Endothelial cell of umbilical vein (primary cell): ENCODE data around the gene ZNF219.

Source experiments
- CTCF ChIP-seq, 2 donors: IDR thresholded peaks; 1 replicate in 1 of 2; 2 replicates in 1 of 2; pipeline ENCODE4 v1.5.1; 2011; ENCODE audit warnings: low read length in 2 of 2, mild to moderate bottlenecking in 2 of 2, moderate library complexity in 2 of 2, control low read depth in 1 of 2, inconsistent platforms in 1 of 2, low read depth in 1 of 2; ENCODE audit not compliant: insufficient read depth in 1 of 2; ENCODE audit errors: extremely low read depth in 1 of 2
- EZH2 ChIP-seq: IDR thresholded peaks from 2 replicates; pipeline ENCODE4 v1.6.1; 2012; ENCODE audit warnings: borderline replicate concordance, low read depth, mild to moderate bottlenecking, moderate library complexity, low read length, inconsistent platforms; ENCODE audit not compliant: severe bottlenecking
- GATA2 ChIP-seq: IDR thresholded peaks from 2 replicates; pipeline ENCODE4 v1.7.0; 2011; ENCODE audit warnings: low read depth, mild to moderate bottlenecking, moderate library complexity, mixed read lengths, low read length; ENCODE audit not compliant: insufficient read length, insufficient read depth
- JUN ChIP-seq: IDR thresholded peaks from 2 replicates; pipeline ENCODE4 v1.6.1; 2011; ENCODE audit warnings: borderline replicate concordance, low read depth; ENCODE audit not compliant: insufficient read length, insufficient read depth
- MAX ChIP-seq: IDR thresholded peaks from 2 replicates; pipeline ENCODE4 v1.6.1; 2011; ENCODE audit not compliant: insufficient read depth, insufficient read length
- MYC ChIP-seq: IDR thresholded peaks from one replicate; pipeline ENCODE4 v1.6.1; 2011; ENCODE audit warnings: mild to moderate bottlenecking, low read depth, low read length
- POLR2A ChIP-seq: IDR thresholded peaks from 2 replicates; pipeline ENCODE4 v1.6.1; 2012; ENCODE audit warnings: low read depth, mild to moderate bottlenecking, control low read depth, low read length
- POLR2AphosphoS5 ChIP-seq: IDR thresholded peaks from 2 replicates; pipeline ENCODE4 v1.6.1; 2012; ENCODE audit warnings: low read depth, mild to moderate bottlenecking, control low read depth, low read length, moderate library complexity; ENCODE audit not compliant: insufficient read depth

GRCh38 chr14:21072031-21072473, 26.4 kb downstream of the ZNF219 start:
- no peak for TF ChIP-seq CTCF (IDR thresholded peaks at IDR 0.05; ENCODE audit: extremely low read depth in 1 of 2, insufficient read depth in 1 of 2, low read depth in 1 of 2, low read length in 2 of 2)
- TF ChIP-seq EZH2 = no peak
- TF ChIP-seq MYC = no peak
- TF ChIP-seq POLR2AphosphoS5 = no peak
- TF ChIP-seq POLR2A = no peak
- TF ChIP-seq JUN = no peak
- no peak for TF ChIP-seq MAX
- TF ChIP-seq GATA2 = no peak
